NCI-H146 (cell line): ENCODE results near the gene ARHGAP26.

Source experiments
- DNase-seq: peaks from one replicate; lab custom pipeline; 2025; lab: John Stamatoyannopoulos, UW

The ARHGAP26 gene

GRCh38 chr5:143206196-143207053 lies 436.2 kb downstream of the ARHGAP26 start:
- DNase-seq, result no peak

DNA sequence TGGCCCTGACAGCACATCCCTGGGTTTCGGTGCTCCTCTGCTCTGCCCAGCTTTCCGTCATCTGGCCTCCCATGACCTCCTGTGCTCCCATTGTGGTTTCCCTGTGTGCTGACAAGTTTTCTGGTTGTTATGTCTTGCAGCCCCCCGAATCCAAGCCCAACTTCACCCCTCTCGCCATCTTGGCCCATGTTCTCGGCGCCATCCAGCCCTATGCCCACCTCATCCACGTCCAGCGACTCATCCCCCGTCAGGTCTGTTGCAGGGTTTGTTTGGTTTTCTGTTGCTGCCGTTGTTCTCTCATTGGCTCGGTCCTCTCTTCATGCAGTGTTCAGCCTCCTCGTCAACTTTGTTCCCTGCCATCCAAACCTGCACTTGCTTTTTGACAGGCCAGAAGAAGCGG lies 436.9 kb downstream of the ARHGAP26 start:
- DNase-seq, result no peak

DNA sequence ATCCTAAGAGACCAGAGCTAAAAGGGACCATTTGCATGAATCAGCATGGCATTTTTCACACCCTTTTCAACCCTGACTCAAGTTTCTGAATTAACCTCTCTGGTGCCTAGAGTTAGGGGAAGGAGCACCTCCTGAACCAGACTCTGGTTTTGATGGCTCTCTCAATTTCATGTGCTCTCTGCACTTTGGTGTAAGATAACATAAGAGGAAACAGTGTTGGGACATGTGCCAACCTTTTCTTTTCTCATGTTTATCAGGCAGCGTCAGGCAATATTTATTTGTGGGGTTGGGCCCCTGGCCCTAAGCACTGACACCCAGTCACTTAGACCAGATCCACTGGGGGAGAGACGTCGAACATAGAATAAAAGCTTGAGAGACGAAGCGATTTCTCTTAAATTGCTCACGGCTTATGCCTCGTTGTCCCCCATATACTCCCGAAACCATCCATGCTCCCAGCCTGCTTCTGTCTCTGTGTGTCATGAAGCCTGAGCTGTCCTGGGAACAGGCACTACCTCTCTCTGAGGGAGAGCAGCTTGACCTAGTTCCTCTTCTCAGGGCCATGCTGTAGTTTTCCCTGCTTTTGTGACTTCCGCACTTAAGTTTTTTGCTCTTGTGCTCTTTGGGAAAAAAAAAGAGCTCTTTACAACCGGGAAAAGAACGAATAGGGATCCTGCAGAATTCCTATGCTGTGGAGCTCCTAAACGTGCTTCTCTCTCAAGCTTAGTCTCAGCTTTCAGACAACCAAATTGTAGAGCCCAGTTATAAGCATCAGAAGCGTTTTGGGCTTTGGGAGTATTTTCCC lies 437.6 kb downstream of the ARHGAP26 start:
- no peak for DNase-seq

GRCh38 chr5:143208365-143208641 lies 438.1 kb downstream of the ARHGAP26 start:
- no peak for DNase-seq

DNA sequence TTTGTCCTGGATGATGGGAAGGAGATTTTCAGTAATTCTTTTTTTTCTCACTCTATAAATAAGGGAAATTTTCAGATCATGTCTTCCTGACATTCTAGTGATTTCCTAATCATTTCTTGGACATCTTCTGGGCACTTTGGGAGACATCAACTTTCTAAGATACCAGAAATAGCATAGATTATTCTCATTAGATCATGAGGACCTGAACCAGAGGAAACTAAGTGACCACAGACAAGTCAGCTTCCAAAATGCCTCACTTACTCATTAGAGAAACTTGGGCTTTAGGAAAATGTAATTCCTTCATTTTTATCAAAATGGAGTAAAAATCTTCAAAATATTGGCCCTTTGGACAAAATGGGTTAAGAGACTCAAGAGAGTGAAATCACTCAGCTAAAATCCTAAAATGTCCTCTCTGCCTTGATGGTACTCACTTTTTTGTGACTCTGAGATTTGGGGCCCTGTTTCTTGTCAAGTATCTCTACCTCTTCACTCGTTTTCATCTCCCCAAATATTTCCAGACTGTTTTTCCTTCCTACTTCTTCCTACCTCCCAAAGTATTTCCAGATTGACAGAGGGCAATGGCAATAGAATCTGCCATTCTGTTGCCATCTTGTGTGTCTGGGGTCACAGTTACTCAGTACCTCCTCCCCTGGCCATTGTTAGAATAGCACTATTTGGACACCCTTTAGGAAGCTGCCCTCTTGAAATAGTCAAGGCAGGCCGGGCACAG lies 438.8 kb downstream of the ARHGAP26 start:
- no peak for DNase-seq

DNA sequence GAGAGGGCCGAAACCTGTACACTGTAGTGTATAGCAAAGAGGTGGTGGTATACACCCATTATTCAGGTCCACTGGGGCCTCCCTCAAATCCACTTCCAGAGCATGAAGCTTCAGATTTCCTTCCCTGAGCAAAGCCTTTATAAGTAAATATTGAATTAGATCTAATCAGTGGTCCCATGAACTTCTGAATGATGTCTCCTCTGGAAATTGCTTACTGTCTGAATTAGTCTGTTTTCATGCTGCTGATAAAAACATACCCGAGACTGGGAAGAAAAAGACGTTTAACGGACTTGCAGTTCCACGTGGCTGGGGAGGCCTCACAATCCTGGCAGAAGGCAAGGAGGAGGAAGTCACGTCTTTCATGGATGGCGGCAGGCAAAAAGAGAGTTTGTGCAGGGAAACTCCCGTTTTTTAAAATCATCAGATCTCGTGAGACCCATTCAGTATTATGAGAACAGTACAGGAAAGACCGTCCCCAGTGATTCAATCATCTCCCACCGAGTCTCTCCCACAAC lies 439.8 kb downstream of the ARHGAP26 start:
- no peak for DNase-seq

GRCh38 chr5:143210576-143210975 lies 440.4 kb downstream of the ARHGAP26 start:
- DNase-seq, result no peak

GRCh38 chr5:143212261-143212660 lies 442.1 kb downstream of the ARHGAP26 start:
- DNase-seq, result no peak

DNA sequence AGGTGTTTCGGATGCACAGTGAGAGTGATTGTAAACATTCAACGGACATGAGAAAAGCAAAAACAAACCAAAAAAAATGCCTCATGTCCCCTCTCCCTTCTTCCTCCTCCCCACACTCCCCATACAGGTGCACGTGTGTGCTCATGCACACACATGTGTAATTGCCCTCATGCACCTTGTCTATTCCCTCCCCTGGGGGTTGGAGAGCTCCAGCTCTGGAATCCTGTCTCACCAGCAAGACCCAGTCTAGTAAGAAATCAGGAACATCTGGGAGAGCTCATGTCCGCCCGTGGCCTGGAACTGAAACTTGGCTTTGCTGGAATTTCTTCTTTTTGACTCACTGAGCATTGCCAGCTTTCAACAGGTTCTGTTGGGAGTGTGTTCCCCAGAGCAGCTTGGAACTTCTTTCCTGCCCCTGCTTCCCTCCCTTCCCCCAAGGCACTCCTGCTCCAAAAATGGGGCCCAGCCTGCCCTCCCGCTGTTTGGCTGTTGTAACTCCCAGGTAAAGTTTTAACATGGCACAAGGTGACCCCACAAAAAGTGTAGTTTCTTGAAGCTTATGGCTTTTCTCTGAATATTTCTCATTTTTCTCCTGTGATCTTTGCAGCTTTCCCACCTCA lies 443.2 kb downstream of the ARHGAP26 start:
- DNase-seq, result no peak

- DNase-seq, result no peak
These were observed 443.7 kb downstream of the ARHGAP26 start for GRCh38 chr5:143213851-143214363.

GRCh38 chr5:143214458-143214857 lies 444.3 kb downstream of the ARHGAP26 start:
- DNase-seq, result no peak

GRCh38 chr5:143214890-143215289 lies 444.7 kb downstream of the ARHGAP26 start:
- DNase-seq, result no peak

GRCh38 chr5:143215690-143216089 lies 445.5 kb downstream of the ARHGAP26 start:
- no peak for DNase-seq

DNA sequence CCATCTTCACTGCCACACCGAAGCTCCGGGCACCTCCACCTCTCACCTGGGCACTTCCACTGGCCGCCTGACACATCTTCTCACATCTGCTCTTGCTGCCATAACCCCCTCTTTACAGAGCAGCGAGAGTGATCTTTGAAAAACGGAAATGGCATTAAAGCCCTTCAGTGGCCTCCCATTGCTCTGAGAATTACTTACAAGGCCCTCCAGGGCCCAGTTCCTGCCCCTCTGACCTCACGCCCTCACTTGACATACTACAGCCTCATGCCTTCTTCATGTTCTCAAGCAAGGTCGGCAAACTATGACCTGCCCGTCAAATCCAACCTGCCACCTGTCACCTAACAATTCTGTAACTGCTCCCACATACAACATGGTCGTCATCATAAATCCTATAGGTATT lies 446.0 kb downstream of the ARHGAP26 start:
- DNase-seq, result no peak

- DNase-seq, result no peak
These were observed 447.1 kb downstream of the ARHGAP26 start for GRCh38 chr5:143217065-143217803.

- DNase-seq, result no peak
These were observed 447.6 kb downstream of the ARHGAP26 start for GRCh38 chr5:143217804-143218160.

- peak; percentile 5 for DNase-seq
These were observed 448.5 kb downstream of the ARHGAP26 start for GRCh38 chr5:143218517-143219170.

DNA sequence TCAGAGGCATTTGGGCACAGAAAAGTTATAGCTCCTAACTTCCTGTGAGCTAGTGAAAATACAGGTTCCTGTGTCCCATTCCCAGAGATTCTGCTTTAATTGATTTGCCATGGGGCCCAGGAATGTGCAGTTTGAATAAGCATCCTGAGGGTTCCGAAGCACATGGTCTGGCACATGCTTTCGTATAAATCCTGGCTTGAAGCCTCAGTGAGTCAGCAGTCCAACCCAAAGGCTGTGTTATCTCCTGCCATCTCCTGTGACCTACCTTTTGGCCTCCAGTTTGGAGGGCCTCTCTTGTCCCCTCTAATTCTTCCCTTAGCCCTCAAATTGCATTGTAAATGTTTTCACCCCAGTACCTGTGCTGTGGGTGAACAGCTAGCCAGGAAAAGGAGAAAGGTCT lies 449.5 kb downstream of the ARHGAP26 start:
- DNase-seq, result no peak

GRCh38 chr5:143220748-143221251 lies 450.6 kb downstream of the ARHGAP26 start:
- DNase-seq, result no peak
